Activated effector memory CD4-positive, alpha-beta T cell treated with anti-CD3 and anti-CD28 coated beads, Interleukin-2, amount 50 U/mL, for 16 hours (primary cell): ENCODE data around the gene KRT86.
"Not testable (repeated sequence)": the region's sequence is repeated elsewhere in the genome, so short reads cannot be mapped to it uniquely, and the experiment has no call there.

Source experiments
- DNase-seq: peaks from one replicate; pipeline ENCODE4 v3.0.0-alpha.2; 2020

KRT86 gene

DNA sequence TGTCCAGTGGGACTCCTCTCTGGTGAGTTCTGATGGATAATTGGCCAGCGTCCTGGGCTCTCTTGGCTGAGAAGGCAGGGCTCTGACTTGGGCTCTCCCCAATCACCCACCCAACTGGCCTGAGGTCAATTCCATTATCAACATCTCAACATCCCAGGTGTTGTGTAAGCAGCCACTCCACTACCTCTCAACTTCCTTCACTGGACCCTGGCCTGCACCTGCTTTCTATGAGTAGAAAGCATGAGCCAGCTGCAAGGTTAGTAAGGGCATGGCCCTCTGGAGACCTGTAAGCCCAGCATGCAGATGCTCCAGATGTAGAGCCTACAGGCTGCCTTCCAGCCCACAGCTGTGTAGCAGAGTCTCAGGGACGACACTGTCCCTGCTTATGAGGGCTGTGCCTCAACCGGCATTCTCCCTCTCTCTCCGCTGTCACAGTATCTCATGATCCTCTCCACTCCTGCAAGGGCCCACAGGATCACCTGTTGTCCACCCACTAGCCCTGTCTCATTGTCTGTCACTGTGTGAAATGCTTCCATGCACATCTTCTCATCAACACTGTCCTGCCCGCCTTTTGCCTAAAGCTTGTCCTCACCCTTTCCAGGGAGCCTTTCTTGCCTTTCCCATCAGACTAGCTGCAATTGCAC, 22.2 kb downstream of the KRT86 start:
- DNase-seq = no peak

DNA sequence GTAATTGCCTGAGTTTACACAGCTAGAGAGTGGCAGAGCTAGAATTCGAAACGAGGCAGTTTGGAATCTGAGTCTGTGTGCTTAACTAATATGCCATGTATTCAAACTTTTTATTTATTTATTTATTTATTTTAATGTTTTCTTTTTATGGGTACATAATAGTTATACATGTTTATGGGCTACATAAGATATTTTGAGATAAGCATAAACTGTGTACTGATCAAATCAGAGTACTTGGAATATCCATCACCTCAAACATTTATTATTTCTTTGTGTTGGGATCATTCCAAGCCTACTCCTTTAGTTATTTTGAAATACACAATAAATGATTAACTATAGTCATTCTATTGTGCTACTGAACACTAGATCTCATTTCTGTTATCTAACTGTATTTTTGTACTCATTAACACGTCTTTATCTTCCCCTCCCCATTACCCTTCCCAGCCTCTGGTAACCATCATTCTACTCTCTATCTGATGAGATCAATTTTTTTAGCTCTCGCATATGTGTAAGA, 24.3 kb downstream of the KRT86 start:
- no peak for DNase-seq

DNA sequence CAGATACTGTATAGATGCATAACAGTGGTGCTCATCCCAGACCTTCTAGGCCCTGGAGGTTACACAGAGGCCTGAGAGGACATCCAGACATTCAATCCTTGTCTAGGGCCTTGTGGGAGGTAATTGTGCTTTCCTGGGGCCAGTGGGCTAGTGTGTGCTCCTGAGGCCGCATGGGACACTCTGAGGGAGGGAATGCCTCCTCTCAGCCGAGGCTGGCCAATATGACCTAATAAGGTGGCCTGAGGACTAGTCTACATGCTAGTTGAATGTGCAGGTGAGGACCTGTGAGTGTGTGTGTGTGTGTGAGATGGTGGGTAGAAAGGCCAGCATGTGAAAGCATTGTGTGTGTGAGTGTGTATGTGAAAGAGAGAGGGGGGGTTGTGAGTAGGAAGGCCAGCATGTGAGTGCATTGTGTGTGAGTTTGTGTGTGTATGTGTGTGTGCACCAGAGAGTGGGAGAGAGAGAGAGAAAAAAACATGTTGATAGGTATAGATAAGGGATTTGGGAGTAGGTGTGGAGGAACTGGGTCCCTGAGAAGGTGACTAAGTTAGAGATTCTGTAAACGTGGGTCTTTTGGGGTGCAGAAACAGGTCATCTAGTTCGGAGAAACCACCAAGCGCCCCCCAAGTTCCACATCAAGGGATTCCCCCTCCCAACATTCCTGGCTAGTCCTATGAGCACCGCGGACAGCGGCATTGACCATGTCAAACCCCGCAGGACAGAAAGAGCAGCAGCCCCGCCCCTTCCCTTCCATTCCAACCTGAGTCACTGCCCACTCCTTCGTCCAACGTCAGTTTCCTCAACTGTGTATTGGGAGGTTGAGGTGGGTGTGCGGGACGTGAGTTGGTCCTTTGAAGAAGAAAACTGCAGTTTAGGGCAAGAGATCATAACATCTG, 26.6 kb downstream of the KRT86 start:
- DNase-seq = peak; percentile 14

DNA sequence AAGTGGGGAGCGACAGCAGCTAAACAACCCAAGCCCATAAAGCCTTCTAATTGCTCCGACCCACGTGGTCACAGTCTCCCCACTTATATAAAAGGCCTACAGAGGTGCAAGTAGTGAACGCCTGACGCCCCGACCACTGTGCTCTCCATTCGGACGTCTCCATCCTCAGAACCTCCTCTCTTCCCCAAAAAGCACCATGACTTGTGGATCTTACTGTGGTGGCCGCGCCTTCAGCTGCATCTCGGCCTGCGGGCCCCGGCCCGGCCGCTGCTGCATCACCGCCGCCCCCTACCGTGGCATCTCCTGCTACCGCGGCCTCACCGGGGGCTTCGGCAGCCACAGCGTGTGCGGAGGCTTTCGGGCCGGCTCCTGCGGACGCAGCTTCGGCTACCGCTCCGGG, 27.3 kb downstream of the KRT86 start:
- DNase-seq = not testable (repeated sequence)

DNA sequence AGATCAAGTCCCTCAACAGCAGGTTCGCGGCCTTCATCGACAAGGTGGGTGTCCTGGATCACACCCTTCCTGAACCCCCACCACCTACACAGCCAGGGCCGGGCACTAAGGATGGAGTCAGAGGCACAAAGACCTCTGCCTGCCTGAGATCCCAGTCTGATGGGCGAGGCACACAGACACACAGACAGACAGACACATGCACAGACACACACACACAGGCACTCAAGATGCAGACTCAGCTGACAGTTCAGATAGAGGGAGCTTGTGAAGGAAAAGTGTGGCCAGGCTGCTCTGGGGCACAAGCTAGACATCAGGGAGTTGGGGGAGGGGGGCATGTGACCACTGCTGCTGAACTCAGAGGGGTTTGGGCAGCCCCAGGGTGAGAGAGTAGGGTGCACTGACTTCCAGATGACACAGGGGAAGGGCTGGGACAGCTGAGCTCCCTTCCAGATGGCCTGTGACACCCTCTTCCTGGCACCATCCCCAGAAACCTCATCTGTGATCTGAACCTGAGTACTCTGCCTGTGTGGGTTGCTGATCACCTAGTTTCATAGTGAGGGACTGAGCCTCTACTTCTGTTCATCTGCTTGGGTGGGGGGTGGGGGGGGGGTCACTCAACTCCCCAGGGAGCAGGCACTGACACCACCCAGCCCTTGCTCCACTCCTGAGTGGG, 27.9 kb downstream of the KRT86 start:
- not testable (repeated sequence) for DNase-seq

DNA sequence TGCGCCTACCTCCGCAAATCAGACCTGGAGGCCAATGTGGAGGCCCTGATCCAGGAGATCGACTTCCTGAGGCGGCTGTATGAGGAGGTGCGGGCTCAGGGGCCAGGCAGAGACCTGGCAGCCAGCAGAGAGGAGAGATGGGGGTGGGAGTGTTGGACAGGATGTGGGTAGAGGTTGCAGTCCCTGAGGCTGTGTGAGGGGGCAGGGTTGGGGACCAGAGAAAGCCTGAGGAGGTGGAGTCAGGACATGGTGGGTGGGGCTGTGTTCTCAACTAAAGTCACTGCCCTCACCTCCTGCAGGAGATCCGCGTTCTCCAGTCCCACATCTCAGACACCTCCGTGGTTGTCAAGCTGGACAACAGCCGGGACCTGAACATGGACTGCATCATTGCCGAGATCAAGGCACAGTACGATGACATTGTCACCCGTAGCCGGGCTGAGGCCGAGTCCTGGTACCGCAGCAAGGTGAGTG, 30.5 kb downstream of the KRT86 start:
- DNase-seq = not testable (repeated sequence)

DNA sequence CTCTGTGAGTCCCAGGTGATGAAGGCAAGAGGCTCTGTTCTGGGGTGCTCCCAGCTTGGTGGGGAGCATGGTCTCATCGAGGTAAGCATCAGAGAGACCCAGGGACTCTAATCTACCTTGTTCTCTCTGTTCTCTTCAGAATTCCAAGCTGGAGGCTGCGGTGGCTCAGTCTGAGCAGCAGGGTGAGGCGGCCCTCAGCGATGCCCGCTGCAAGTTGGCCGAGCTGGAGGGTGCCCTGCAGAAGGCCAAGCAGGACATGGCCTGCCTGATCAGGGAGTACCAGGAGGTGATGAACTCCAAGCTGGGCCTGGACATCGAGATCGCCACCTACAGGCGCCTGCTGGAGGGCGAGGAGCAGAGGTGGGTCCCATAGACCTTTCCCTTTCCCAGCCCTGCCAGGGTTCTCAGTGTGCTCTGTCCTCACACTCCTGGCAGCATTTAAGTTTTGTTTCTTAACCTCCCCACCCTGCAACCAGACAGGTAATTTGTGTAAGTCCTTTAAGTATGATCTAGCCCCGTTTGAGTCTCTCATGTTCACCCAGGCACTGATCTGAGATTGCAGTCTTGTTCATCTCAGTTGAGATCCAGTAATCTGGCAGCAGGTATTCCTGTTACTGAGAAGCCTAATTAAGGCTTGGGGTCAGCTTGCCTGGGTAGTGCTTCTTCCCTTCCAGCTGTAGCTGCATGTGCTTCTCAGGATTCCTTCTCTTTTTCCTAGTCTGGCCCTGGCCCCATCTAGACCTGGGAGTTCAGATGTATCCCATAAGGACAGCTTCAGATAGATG, 31.7 kb downstream of the KRT86 start:
- DNase-seq = no peak

DNA sequence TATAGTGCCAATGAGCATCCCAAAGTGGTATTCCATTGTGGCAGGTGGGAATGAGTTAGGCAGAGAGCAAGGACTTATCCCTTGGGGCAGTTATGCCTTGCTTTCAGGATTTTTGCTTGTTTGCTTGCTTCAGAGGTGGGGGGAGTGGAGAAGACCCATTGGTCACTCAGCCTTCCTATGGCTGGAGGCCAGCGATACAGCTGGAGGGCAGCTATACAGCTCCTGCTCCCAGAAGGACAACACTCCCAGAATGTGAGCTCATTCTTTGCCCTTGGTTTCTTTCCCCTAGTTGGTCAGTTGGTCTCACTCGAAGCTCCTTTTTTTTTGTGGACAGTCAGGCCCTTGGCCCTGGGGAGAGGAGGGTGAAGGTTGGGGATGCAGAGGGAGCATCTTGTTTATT, 32.3 kb downstream of the KRT86 start:
- no peak for DNase-seq

DNA sequence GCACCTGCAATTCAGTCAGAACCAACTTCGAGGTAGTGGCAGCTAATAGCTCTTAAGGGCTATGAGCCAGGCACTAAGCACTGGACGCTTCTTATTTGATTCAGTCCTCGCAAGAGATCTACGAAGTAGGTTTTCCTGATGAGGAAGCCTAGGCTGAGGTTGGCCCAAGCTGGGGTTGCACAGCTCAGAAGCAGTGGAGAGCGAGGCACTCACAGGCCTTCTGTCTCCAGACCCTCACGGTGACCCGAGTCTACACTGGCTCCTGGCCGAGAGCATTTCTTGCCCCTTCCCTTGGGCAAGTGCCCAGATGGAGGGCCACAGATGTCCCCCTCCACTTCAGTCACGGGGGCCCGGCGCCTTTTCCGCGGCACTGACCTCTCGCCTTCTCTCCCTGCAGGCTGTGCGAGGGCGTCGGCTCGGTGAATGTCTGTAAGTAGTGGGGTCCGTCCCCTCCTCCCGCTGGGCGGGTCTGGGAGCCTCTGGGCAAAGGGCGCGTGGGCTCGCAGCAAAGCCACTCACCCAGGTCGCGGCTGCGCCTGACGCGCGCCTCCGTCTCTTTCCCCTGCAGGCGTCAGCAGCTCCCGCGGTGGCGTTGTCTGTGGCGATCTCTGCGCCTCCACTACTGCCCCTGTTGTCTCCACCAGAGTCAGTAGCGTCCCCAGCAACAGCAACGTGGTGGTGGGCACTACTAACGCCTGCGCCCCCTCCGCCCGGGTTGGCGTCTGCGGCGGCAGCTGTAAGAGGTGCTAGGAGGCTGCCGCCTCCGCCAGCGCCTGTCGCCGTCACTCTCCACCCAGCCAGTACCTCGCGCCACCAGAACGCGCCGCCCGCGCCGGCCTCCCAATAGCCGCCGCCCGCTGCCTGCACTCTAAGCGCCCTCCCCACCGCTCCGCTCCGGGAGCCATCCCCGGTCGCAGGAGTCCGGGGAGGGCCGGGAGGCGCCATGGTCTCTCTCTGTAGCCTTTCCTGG, 33.7 kb downstream of the KRT86 start:
- peak; percentile 64 for DNase-seq

DNA sequence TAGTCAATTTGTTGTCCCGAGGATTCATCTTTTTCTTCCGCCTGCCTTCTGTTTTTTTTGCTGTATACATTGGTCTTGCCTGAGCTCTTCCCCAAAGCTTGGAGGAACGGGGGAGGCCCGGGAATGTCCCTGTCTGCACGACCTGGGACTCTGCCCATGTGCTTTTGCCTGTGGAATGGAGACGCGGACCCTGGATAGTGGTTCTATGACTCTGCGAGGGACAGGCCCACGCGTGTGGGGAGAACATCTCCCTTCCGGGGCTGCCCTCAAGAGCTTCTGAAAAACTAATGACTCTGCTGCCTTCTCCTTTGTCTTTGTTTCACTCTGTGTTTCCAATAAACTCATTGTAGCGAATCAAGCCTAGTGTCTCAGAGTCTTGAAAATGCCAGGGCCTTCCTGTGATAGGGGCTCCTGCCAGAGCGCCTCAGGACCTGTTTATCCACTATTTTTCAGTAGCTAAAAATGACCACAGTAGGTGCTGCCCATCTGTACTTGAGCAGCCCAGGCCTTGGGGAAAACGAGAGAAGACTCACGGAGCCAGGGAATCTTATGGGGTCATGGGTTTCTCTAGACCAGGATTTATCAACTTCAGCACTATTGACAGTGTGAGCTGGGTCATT, 34.5 kb downstream of the KRT86 start:
- no peak for DNase-seq

DNA sequence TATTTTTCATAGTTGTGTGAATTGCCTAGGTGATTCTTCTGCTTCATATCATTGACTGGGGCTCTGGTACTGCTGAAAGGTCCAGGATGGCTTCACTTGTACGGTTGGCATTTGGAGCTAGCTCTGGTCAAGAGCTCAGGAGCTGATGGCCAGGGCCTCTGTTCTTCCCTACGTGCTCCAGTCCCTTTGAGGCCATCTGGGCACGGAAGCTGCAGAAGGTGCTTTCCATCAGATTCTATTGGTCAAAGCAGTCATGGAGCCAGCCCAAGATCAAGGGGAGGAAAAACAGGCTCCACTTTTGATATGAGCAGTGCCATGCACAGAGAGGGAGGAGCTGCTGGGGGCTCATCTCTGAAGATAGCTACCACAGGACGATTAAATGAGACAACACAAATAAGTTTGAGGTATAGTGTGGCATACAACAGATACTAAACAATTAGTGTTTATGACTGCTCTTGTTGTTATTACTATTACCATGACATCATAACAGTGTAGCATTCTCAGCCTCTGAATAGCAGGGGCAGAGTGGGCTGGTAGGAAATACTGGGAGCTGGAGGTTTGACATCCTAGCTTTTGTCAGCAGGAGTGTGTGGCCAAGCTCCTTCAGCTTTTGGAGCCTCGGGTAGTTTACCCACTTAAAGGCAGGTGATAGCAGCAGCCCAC, 36.3 kb downstream of the KRT86 start:
- no peak for DNase-seq

DNA sequence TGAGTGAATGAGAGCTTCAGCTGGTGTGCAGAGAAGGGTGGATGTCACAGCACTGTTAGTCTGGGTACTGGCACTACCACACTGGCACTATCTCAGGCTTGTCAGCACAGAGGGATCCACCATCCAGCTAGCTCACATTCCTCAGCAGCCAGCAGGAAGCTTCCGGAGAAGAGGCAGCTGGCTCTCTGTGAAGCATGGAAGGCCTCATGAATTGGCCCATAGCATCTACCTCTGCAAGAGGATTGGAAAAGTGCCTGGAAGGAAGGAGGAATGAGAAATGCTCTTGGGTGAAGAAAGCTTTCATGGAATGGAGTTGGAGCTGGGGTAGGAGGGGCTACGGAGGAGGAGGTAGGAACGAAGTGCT, 36.8 kb downstream of the KRT86 start:
- no peak for DNase-seq

DNA sequence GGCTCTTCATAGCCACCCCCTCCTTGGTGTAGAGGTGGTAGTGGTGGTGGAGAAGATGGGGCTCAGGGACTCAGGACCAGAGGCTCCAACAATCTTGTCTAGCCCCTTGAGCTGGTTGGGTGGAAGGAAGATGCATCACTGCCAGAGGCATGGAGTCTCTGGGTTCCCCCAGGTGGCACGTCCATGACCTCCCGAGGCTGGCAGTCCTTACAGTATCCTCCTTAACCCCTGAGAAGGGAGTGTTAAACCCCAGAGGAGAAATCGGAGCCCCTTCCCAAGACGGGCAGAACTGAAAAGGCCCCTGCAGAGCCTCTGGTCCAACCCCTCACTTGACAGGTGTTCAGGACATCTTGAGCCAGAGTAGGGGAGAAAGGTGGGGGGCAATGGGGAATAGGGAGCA, 37.6 kb downstream of the KRT86 start:
- no peak for DNase-seq

DNA sequence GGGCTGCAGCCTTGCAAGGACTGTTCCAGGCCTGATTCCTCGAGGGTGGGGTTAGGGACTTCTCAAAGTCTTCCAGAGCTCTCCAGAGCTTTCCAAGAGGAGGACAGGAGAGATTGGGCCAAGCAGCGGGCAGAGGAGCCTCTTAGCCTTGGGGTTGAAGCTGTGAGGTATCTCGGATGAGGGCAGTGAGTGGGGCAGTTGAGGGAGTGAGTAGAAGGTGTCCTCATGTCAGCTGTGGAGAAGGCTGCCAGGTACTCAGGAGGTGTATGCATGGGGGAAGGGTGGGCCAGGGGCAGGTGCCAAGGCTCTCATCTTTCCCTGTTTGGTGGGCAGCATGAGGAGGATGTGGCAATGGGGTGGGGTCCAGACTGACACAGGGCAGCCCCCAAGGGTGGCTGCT, 39.0 kb downstream of the KRT86 start:
- DNase-seq = no peak

DNA sequence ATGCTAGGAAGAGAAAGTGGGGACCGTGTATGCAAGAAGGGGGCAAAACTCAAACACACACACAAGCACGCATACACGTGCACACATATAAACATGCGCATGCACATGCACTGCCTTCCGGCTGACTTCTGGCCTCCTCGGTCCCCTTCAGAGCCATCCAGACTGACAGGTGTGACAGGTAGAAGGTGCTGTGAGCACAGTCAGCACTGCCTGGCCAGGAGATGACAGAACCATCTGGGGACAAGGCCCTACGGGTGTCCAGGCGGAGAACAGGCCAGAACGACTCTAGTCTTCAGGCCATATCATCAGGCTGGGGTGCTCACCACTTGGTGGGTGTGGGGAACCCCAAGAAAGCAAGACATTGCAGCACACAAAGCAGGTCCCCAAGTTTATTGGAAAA, 39.5 kb downstream of the KRT86 start:
- DNase-seq = no peak

DNA sequence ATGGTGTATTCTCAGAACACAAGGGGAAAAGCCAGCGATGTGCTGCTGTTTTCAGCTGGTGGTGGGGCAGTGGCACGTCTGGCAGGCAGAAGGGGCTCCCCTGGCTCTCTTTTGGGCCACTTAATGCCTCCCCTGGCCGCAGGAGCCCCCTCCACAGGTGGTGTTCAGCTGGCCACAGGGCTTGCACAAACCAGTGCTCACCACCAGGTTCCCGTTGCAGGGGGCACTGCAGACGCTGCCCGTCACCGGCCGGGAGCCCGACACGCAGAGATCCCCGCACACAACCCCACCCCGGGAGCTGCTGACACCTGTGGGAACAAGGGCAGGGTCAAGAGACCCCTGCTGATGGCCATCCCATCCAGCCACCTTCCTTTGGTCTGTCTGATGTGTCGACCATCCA, 40.1 kb downstream of the KRT86 start:
- no peak for DNase-seq

DNA sequence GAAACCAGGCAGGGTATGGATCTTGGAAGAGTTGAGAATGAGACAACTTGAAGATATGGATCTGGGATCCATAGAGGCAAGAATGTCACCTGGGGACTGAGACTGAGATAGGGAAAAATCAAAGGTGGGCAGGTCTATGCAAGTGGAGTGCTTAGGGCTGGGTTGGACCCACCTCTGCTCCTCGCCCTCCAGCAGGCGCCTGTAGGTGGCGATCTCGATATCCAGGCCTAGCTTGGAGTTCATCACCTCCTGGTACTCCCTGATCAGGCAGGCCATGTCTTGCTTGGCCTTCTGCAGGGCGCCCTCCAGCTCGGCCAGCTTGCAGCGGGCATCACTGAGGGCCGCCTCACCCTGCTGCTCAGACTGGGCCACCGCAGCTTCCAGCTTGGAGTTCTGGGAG, 41.3 kb downstream of the KRT86 start:
- not testable (repeated sequence) for DNase-seq

DNA sequence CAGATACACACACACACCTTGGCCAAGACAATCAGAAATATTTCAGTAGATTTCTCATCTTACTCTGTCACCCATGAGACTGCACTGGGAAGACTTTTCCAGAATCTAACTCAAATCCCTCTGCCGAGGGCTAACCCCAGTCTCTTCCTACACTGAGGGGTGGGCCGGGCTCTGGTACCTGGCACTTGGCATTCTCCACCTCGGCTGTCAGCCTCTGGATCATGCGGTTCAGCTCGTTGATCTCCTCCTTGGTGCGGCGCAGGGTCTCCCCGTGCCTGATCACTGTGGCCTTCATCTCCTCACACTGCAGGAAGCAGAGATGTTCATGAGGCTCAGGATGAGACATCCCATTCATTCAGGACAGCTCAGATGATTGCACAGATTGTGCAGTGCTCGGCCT, 41.8 kb downstream of the KRT86 start:
- DNase-seq = no peak

DNA sequence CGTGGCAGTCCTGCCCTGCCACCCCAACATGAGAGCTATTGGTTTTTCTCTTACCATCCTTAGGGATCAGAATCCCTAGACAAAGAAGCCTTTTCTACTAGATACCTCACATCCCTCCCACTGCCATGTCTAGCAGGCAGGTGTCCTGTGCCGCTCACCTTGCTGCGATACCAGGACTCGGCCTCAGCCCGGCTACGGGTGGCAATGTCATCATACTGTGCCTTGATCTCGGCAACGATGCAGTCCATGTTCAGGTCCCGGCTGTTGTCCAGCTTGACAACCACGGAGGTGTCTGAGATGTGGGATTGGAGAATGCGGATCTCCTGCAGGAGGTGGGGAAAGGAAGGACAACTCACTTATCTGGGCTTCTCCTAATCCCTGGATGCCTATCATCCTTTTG, 42.3 kb downstream of the KRT86 start:
- DNase-seq = no peak

DNA sequence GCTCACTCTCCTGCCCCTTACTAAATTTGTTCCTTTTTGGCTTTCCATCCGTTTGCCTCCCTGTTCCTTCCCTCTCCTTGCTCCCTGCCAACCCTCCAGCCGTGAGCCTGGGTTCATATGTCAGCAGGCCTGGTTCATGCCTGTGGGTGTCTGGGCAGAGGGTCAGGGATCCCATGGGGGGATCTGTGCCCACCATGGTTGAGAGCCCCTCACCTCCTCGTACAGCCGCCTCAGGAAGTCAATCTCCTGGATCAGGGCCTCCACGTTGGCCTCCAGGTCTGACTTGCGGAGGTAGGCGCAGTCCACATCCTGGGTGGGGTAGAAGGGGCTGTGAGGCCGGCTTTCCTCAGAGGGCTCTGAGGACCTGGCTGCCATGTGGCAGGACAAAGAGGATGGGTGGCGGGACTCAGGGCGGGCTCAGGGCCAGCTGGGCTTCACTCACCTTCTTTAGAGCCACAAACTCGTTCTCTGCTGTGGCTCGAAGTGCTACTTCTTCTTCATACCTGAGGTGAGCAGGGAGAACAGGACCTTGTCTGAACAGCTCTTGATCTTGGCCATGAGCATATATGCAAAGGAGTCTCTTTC, 43.1 kb downstream of the KRT86 start:
- no peak for DNase-seq
